Endothelial cell (in vitro differentiated cells): ENCODE measurements around the gene L1CAM. TPM values are rescaled to one million over a fixed set of nuclear protein-coding genes. Genes with fewer than 3 reads are reported as not detected.
"Not testable (repeated sequence)": the region's sequence is repeated elsewhere in the genome, so short reads cannot be mapped to it uniquely, and the experiment has no call there.

Experiments
- DNase-seq: peaks from one replicate; pipeline ENCODE4 v3.0.0; 2021; ENCODE audit warnings: low spot score
- H3K27ac Mint-ChIP-seq: one replicate; pipeline ENCODE4 v1.8.0; 2021; ENCODE audit warnings: mixed read lengths, inconsistent platforms; ENCODE audit not compliant: unreplicated experiment
- H3K27me3 Mint-ChIP-seq: one replicate; pipeline ENCODE4 v1.8.0; 2021; ENCODE audit warnings: mild to moderate bottlenecking, moderate library complexity, mixed read lengths, inconsistent platforms; ENCODE audit not compliant: unreplicated experiment
- H3K36me3 Mint-ChIP-seq: one replicate; pipeline ENCODE4 v1.8.0; 2021; ENCODE audit warnings: mild to moderate bottlenecking, low read depth, mixed read lengths, inconsistent platforms; ENCODE audit not compliant: unreplicated experiment
- H3K4me1 Mint-ChIP-seq: one replicate; pipeline ENCODE4 v1.8.0; 2021; ENCODE audit warnings: mild to moderate bottlenecking, mixed read lengths, inconsistent platforms; ENCODE audit not compliant: unreplicated experiment
- H3K4me3 Mint-ChIP-seq: one replicate; pipeline ENCODE4 v1.8.0; 2021; ENCODE audit warnings: mild to moderate bottlenecking, mixed read lengths, inconsistent platforms; ENCODE audit not compliant: unreplicated experiment
- H3K9me3 Mint-ChIP-seq: one replicate; pipeline ENCODE4 v1.8.0; 2021; ENCODE audit warnings: mixed read lengths, inconsistent platforms; ENCODE audit not compliant: unreplicated experiment
- total RNA-seq: library from RNA; stranded (reverse); fragmentation: NEBNext Ultra II Directional; extraction: Animal tissue kit (Norgen Biotek cat#: 25700); gene quantifications from one replicate; pipeline ENCODE4 v1.2.1, GENCODE V29; 2021; ENCODE audit not compliant: unreplicated experiment
- TF ChIP-seq, protein P1 (sequence below): fragments of 200-600 bp; sonication (generic); IDR thresholded peaks from one replicate; pipeline ENCODE4 v1.5.0; 2021; ENCODE audit warnings: antibody characterized with exemption; ENCODE audit not compliant: unreplicated experiment

L1CAM gene
- total RNA-seq, 1 donor from 2014 or later, result 0.31 TPM

DNA sequence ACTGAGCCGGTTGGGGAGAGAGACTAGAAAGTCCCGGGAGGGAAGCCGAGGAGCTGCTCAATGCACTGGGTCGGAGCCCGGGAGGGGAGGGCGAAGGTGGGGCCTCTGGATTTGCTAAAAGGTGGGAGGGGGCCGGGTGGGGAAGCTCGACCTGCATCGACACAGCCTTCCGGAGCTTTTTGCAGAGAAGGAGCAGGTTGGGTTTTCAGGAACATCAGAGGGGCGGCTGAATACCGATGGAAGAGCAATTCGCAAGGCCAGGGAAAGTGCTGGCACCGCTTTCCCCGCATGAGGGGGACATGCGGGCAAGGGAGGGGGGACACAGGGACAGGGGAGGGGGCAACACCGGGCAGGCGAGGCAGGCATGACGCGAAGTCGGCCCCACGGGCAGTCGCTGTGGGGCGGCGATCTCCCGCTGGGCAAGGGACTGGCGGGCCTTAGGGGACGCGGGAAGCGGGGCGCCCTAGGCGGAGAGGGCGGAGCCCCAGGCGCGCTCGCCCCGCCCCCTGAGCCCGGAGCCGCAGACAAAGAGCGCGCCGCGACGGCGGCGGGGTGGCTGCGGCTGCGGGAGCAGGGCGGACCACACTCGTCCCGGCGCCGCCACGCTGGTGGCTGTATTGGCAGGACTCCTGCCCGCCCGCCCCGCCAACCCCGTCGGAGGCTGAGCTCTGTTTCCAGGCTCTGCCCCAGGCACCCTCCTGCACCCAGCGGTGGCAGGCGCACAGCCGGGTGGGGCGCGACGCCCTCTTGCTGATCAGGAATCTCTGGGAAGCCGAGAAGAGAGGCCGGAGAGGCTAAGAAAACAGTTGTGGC is 67.2 kb downstream of the L1CAM start:
- DNase-seq, result peak; percentile 65
- Mint-ChIP-seq H3K9me3 (no peaks in the 10 kb centered on the region), H3K27me3 (no peaks in the 10 kb centered on the region), H3K4me1 (peaks cover 13% of the 10 kb centered on the region), H3K4me3 (no peak overlapping the region), H3K36me3 (no peaks in the 10 kb centered on the region), H3K27ac (no peak overlapping the region)
- TF ChIP-seq, protein P1, sequence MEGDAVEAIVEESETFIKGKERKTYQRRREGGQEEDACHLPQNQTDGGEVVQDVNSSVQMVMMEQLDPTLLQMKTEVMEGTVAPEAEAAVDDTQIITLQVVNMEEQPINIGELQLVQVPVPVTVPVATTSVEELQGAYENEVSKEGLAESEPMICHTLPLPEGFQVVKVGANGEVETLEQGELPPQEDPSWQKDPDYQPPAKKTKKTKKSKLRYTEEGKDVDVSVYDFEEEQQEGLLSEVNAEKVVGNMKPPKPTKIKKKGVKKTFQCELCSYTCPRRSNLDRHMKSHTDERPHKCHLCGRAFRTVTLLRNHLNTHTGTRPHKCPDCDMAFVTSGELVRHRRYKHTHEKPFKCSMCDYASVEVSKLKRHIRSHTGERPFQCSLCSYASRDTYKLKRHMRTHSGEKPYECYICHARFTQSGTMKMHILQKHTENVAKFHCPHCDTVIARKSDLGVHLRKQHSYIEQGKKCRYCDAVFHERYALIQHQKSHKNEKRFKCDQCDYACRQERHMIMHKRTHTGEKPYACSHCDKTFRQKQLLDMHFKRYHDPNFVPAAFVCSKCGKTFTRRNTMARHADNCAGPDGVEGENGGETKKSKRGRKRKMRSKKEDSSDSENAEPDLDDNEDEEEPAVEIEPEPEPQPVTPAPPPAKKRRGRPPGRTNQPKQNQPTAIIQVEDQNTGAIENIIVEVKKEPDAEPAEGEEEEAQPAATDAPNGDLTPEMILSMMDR, result no peak

DNA sequence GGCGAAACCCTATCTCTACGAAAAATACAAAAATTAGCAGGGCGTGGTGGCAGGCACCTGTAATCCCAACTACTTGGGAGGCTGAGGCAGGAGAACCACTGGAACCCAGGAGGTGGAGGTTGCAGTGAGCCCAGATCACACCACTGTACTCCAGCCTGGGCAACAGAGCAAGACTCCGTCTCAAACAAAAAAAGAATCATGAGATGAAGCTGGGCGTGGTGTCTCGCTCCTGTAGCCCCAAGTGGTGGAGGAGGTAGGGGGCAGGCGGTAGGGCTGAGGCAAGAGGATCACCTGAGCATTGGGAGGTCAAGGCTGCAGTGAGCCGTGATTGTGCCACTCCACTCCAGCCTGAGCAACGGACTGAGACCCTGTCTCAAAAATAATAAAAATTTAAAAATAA is 67.9 kb downstream of the L1CAM start:
- H3K27me3 Mint-ChIP-seq, H3K36me3 Mint-ChIP-seq, H3K27ac Mint-ChIP-seq, DNase-seq, H3K9me3 Mint-ChIP-seq, H3K4me3 Mint-ChIP-seq: not testable (repeated sequence)
- H3K4me1 Mint-ChIP-seq, result peaks cover 13% of the 10 kb centered on the region

DNA sequence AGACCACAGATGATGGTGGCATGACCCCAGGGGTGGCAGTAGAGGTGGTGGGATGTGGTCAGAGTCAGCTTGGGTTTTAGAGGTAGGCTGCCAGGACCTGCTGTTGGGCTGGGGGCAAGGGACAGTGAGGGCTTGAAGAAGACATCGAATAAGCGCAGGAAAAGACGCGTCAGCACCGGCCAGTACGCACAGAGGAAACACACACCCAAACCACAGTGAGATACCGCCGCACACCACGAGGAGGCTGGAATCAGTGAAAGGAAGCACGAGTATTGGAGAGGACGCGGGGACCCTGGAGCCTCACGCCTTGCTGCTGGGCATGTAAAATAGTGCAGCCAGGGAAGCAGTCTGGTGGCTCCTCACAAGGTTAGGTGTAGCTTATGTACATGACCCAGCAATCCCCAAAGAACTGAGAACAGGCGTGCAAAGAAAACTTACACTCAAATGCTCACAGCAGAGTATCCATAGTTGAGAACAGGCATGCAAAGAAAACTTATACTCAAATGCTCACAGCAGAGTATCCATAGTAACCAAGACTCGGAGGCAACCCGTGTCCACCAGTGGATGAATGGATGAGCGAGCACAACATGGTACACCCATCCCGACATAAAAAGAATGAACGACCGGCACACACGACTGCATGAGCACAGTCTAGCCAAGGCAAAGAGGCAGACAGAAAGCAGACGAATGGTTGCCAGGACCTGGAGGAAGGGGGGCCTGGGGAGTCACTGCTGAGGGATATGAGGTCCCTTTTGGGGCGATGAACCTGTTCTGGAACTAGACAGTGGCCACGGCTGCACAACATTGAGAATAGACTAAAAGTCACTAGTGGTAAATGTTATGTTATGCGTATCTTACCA is 68.9 kb downstream of the L1CAM start:
- H3K36me3 Mint-ChIP-seq, result no peaks in the 10 kb centered on the region
- H3K27ac Mint-ChIP-seq, result no peak overlapping the region
- no peak for DNase-seq
- TF ChIP-seq, protein P1, result no peak
- H3K9me3 Mint-ChIP-seq, result no peaks in the 10 kb centered on the region
- H3K27me3 Mint-ChIP-seq, result peaks cover 2% of the 10 kb centered on the region
- peaks cover 10% of the 10 kb centered on the region for H3K4me1 Mint-ChIP-seq
- no peak overlapping the region for H3K4me3 Mint-ChIP-seq

- H3K36me3 Mint-ChIP-seq, result no peaks in the 10 kb centered on the region
- DNase-seq, result no peak
- H3K4me1 Mint-ChIP-seq, result peaks cover 10% of the 10 kb centered on the region
- no peaks in the 10 kb centered on the region for H3K9me3 Mint-ChIP-seq
- TF ChIP-seq, protein P1, result no peak
- H3K27ac Mint-ChIP-seq, result no peak overlapping the region
- H3K4me3 Mint-ChIP-seq, result no peak overlapping the region
- peaks cover 3% of the 10 kb centered on the region for H3K27me3 Mint-ChIP-seq
These were observed 71.2 kb downstream of the L1CAM start for GRCh38 chrX:153814591-153815315.

- Mint-ChIP-seq H3K27ac (no peak overlapping the region), H3K9me3 (no peaks in the 10 kb centered on the region), H3K4me1 (peaks cover 10% of the 10 kb centered on the region), H3K4me3 (no peak overlapping the region), H3K36me3 (no peaks in the 10 kb centered on the region), H3K27me3 (peaks cover 3% of the 10 kb centered on the region)
- DNase-seq, result no peak
- TF ChIP-seq, protein P1, result no peak
These were observed 72.8 kb downstream of the L1CAM start for GRCh38 chrX:153813161-153813560.
